GM12875 (cell line): ENCODE data around the gene REXO5.
"Not testable (repeated sequence)": the region's sequence is repeated elsewhere in the genome, so short reads cannot be mapped to it uniquely, and the experiment has no call there.

Experiments
- H3K4me3 ChIP-seq: one replicate; pipeline ENCODE4 v1.5.1; 2011; ENCODE audit warnings: low read depth, low read length, control low read depth
- CTCF ChIP-seq: IDR thresholded peaks from 2 replicates; pipeline ENCODE4 v1.5.1; 2011; ENCODE audit warnings: low read depth, mild to moderate bottlenecking, control low read depth, inconsistent platforms, low read length, moderate library complexity, borderline replicate concordance; ENCODE audit not compliant: insufficient read depth

Gene REXO5

GRCh38 chr16:20806168-20807050, at the start of gene REXO5, which contains the start of gene ERI2:
Gene REXO5, plus strand, starts transcription at chr16:20806527. Its CDS starts 427 bp downstream, at chr16:20806954.
Gene ERI2, minus strand, starts transcription at chr16:20806472. Its CDS starts 42 bp downstream, at chr16:20806430.
- peak within 1 kb of the TSS; percentile 58 for H3K4me3 ChIP-seq
- TF ChIP-seq CTCF: peak; percentile 53; the same call in 1 of the 2 replicates

GRCh38 chr16:20760346-20760745, 46.0 kb upstream of the REXO5 start:
- TF ChIP-seq CTCF: no peak
- H3K4me3 ChIP-seq: no peak overlapping the region

GRCh38 chr16:20761175-20761574, 45.2 kb upstream of the REXO5 start:
- TF ChIP-seq CTCF: no peak
- H3K4me3 ChIP-seq: no peak overlapping the region

GRCh38 chr16:20762404-20763123, 43.8 kb upstream of the REXO5 start:
- TF ChIP-seq CTCF: no peak
- H3K4me3 ChIP-seq: no peak overlapping the region

- peak within 1 kb of the TSS; percentile 18 for H3K4me3 ChIP-seq
- TF ChIP-seq CTCF: no peak
These were observed 42.7 kb upstream of the REXO5 start, which contains the start of gene ACSM3 for GRCh38 chr16:20763461-20764232. Gene ACSM3, plus strand, starts transcription at chr16:20764014. Its CDS starts 6,021 bp downstream, at chr16:20770035.

- H3K4me3 ChIP-seq: not testable (repeated sequence)
These were observed 41.9 kb upstream of the REXO5 start for GRCh38 chr16:20764448-20764847.

- no peak for TF ChIP-seq CTCF
These were observed 40.6 kb upstream of the REXO5 start for GRCh38 chr16:20765732-20766131.

More at GRCh38 chr16:20765732-20766131, 40.6 kb upstream of the REXO5 start:
- no peak overlapping the region for H3K4me3 ChIP-seq
